ENCODE results near the gene KLHL21. TPM values are rescaled to one million over a fixed set of nuclear protein-coding genes. Genes with fewer than 3 reads are reported as not detected.
A peak's percentile ranks its signal among the peaks of the same experiment; 100 is the strongest.

The KLHL21 gene, protein sequence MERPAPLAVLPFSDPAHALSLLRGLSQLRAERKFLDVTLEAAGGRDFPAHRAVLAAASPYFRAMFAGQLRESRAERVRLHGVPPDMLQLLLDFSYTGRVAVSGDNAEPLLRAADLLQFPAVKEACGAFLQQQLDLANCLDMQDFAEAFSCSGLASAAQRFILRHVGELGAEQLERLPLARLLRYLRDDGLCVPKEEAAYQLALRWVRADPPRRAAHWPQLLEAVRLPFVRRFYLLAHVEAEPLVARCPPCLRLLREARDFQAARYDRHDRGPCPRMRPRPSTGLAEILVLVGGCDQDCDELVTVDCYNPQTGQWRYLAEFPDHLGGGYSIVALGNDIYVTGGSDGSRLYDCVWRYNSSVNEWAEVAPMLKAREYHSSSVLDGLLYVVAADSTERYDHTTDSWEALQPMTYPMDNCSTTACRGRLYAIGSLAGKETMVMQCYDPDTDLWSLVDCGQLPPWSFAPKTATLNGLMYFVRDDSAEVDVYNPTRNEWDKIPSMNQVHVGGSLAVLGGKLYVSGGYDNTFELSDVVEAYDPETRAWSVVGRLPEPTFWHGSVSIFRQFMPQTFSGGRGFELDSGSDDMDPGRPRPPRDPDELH
- total RNA-seq (2011; cell fraction: chromatin; rRNA removed; ENCODE audit: low replicate concordance) = 34.6 and 104 TPM in 2 replicates
- 89.4 and 101 TPM in 2 replicates for total RNA-seq (2011; cell fraction: nucleolus; rRNA removed)
- total RNA-seq (2011; cell fraction: nucleoplasm; rRNA removed) = 53.5 and 55.7 TPM in 2 replicates
- total RNA-seq (2014; rRNA removed) = 26.4 and 32.3 TPM in 2 replicates
- 10.0 and 12.6 TPM in 2 replicates for total RNA-seq (2014; rRNA removed; fragmentation: Illumina TruSeq; extraction: Trizol)
- 22.4 and 23.6 TPM in 2 replicates for total RNA-seq (2015; rRNA removed; fragmentation: Illumina TruSeq; extraction: Trizol)
- total RNA-seq (2021) = 39.6 and 42.1 TPM in 2 replicates
- 11.0 and 14.9 TPM in 2 replicates for polyA plus RNA-seq (2011; rRNA removed)
- 17.3 and 24.4 TPM in 2 replicates for polyA plus RNA-seq (2011; cell fraction: cytosol; rRNA removed)
- 28.7 and 48.0 TPM in 2 replicates for polyA plus RNA-seq (2011; cell fraction: nucleus; rRNA removed)
- polyA plus RNA-seq (2012) = 37.5 and 39.1 TPM in 2 replicates
- 17.5 and 24.2 TPM in 2 replicates for polyA plus RNA-seq (2014; fragmentation: Illumina TruSeq; extraction: Trizol)
- polyA plus RNA-seq (2014; fragmentation: Nextera tagmentation; extraction: Ambion mirVana) = 1 to 10 TPM; 2.1 to 2.2 TPM
- polyA plus RNA-seq (2014; rRNA removed) = 21.0 and 22.2 TPM in 2 replicates
- polyA minus RNA-seq (2011; rRNA and poly(A)+ RNA removed) = 14.0 and 18.0 TPM in 2 replicates
- polyA minus RNA-seq (2011; cell fraction: cytosol; rRNA and poly(A)+ RNA removed) = 21.5 and 32.0 TPM in 2 replicates
- 22.6 and 27.8 TPM in 2 replicates for polyA minus RNA-seq (2011; cell fraction: nucleus; rRNA and poly(A)+ RNA removed)
- Bru-seq, nascent RNA = percentile 79 among the genes with signal in this experiment
- percentile 76 among the genes with signal in this experiment for BruChase-seq, experiment 1, labeled RNA remaining after a 2-hour chase
- BruChase-seq, experiment 2, labeled RNA remaining after a 6-hour chase = percentile 76 among the genes with signal in this experiment
- long read RNA-seq, experiment 1, full-length matches to known transcripts = 109 of 256 reads
- long read RNA-seq, experiment 1, partial matches to known transcripts = 21 of 256 reads
- long read RNA-seq, experiment 1, other reads (novel, unspliced or antisense) = 126 of 256 reads
- long read RNA-seq, experiment 2, full-length matches to known transcripts = 44 of 76 reads
- long read RNA-seq, experiment 2, partial matches to known transcripts = 4 of 76 reads
- long read RNA-seq, experiment 2, other reads (novel, unspliced or antisense) = 28 of 76 reads
- long read RNA-seq, experiment 3, full-length matches to known transcripts = 5 of 6 reads
- long read RNA-seq, experiment 3, partial matches to known transcripts = 0 of 6 reads
- long read RNA-seq, experiment 3, other reads (novel, unspliced or antisense) = 1 of 6 reads

DNA sequence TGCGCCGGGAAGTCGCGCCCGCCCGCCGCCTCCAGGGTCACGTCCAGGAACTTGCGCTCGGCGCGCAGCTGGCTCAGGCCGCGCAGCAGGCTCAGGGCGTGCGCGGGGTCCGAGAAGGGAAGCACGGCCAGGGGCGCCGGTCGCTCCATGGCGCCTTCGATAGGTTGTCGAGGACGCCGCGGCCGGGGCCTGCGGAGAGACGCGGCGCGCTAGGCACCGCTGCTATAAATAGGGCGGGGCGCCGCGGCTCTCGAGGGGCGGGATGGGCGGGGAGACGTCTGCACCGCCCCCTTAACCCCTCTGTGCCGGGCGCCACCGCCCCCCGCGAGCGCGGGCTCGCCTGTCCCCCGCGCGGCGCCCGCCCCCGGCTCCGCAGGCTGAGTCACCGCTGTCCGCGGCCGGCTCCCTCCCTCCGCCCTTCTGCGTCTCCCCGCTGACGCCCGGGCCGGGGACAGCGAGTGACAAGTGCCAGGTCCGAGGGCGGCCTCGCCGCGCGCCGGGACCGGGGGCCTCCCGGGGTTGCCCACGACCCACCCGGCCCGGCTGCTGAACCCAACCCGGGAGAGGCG is at the start of gene KLHL21:
Gene KLHL21 (minus strand): TSS at position 201 of the 569 bp plus-strand sequence. CDS start 52 bp downstream, at position 149.
- FAIRE-seq = no peak
- TF ChIP-seq CBX5 (IDR thresholded peaks at IDR 0.05; ENCODE audit: borderline replicate concordance, low read depth) = no peak
- no peak for TF ChIP-seq HMG20A (CRISPR knock-in tag; conservative IDR thresholded peaks at IDR 0.05)
- TF ChIP-seq, protein P1, sequence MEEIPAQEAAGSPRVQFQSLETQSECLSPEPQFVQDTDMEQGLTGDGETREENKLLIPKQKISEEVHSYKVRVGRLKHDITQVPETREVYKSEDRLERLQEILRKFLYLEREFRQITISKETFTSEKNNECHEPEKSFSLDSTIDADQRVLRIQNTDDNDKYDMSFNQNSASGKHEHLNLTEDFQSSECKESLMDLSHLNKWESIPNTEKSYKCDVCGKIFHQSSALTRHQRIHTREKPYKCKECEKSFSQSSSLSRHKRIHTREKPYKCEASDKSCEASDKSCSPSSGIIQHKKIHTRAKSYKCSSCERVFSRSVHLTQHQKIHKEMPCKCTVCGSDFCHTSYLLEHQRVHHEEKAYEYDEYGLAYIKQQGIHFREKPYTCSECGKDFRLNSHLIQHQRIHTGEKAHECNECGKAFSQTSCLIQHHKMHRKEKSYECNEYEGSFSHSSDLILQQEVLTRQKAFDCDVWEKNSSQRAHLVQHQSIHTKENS (CRISPR knock-in tag; IDR thresholded peaks at IDR 0.05) = no peak
- TF ChIP-seq, protein P2, sequence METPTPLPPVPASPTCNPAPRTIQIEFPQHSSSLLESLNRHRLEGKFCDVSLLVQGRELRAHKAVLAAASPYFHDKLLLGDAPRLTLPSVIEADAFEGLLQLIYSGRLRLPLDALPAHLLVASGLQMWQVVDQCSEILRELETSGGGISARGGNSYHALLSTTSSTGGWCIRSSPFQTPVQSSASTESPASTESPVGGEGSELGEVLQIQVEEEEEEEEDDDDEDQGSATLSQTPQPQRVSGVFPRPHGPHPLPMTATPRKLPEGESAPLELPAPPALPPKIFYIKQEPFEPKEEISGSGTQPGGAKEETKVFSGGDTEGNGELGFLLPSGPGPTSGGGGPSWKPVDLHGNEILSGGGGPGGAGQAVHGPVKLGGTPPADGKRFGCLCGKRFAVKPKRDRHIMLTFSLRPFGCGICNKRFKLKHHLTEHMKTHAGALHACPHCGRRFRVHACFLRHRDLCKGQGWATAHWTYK (CRISPR knock-in tag; IDR thresholded peaks at IDR 0.05) = no peak; the same call in 1 of the 2 replicates
- TF ChIP-seq KHSRP (IDR thresholded peaks at IDR 0.05) = no peak
- no peak for TF ChIP-seq TAF7 (tag; IDR thresholded peaks at IDR 0.05)
- peak; percentile 86 for TF ChIP-seq FOXP1 (CRISPR knock-in tag; IDR thresholded peaks at IDR 0.05)
- TF ChIP-seq CREM (IDR thresholded peaks at IDR 0.05; ENCODE audit: low read depth) = peak; percentile 68
- TF ChIP-seq RAD51 (IDR thresholded peaks at IDR 0.05; ENCODE audit: borderline replicate concordance, low read depth) = no peak
- no peak for TF ChIP-seq TOE1 (IDR thresholded peaks at IDR 0.05; ENCODE audit: borderline replicate concordance)
- TF ChIP-seq TOE1 (CRISPR knock-in tag; IDR thresholded peaks at IDR 0.05; ENCODE audit: borderline replicate concordance, low read depth) = no peak
- peak; percentile 12 for TF ChIP-seq FUS (optimal IDR thresholded peaks at IDR 0.05; ENCODE audit: low read depth, low read length)
- TF ChIP-seq HEY1 (CRISPR knock-in tag; IDR thresholded peaks at IDR 0.05; ENCODE audit: borderline replicate concordance) = no peak

More for the DNA sequence above, at the start of gene KLHL21:
- H3K4me3 ChIP-seq = peak within 1 kb of the TSS; percentile 89
- CTCF ChIA-PET (ENCODE audit: low intra/inter-chr PET ratio) = no interaction called here
- no TSS peak for BruUV-seq (replicated peaks)
- no peaks in the 10 kb centered on the region for H3K27me3 ChIP-seq (ENCODE audit: control insufficient read depth in 2 of 2, insufficient read depth in 2 of 2, low read length in 2 of 2)
- peak within 1 kb of the TSS; percentile 99 for H3K4me2 ChIP-seq (ENCODE audit: insufficient read depth, low read length)
- peak within 1 kb of the TSS; percentile 100 for H2AFZ ChIP-seq (ENCODE audit: low read depth, low read length)
- DNase-seq (ENCODE audit: extremely low read depth in 1 of 4, low spot score in 3 of 4) (peak; percentile 93 to 98 (median 96)), ATAC-seq (peak; percentile 84)
- peaks cover 33% of the 10 kb centered on the region for H4K20me1 ChIP-seq (replicated peaks; ENCODE audit: control insufficient read depth, insufficient read depth, low read length)
- peaks cover 33 to 56% of the 10 kb centered on the region in 2 experiments for H3K4me1 ChIP-seq (replicated peaks in 1 of 2; ENCODE audit: control insufficient read depth in 2 of 2, insufficient read depth in 2 of 2, low read length in 2 of 2)
- H3K9ac ChIP-seq (ENCODE audit: insufficient read depth in 1 of 2, low read depth in 2 of 2, low read length in 2 of 2) = peak within 1 kb of the TSS; percentile 95 to 100
- intact Hi-C loops (cut with micrococcal nuclease) (no loop called here), in situ Hi-C loops (cut with MboI) (no loop called here)
- peaks cover 14% of the 10 kb centered on the region for H3K9me1 ChIP-seq (ENCODE audit: control insufficient read depth, insufficient read depth, low read length)
- peaks cover 47% of the 10 kb centered on the region for H3K79me2 ChIP-seq (ENCODE audit: control insufficient read depth, insufficient read depth, low read length)
- H3K9me3 ChIP-seq (replicated peaks; ENCODE audit: control insufficient read depth, insufficient read depth, low read depth, low read length) = no peaks in the 10 kb centered on the region
- H3K27ac ChIP-seq (ENCODE audit: extremely low read depth, low read depth, low read length) = peak within 1 kb of the TSS; percentile 99
- POLR2A ChIA-PET = interaction anchor here (0.6 to 10.7 kb wide), 16 partner anchors 8 to 717 kb away, joined by 3 to 221 read pairs (median 4); partner anchors contain the start of genes PHF13, THAP3 and ZBTB48
- H3K36me3 ChIP-seq (ENCODE audit: control insufficient read depth, insufficient read depth, low read length) = peaks cover 29% of the 10 kb centered on the region; the same call in 2 of the 3 replicates
- WGBS (ENCODE audit: insufficient coverage, low coverage, missing lambda C conversion rate) = under 1% methylated on average over 36 of the region's 84 CpGs
